Fibroblast of pulmonary artery (primary cell): ENCODE data around the gene PPM1F.
"Not testable (repeated sequence)": the region's sequence is repeated elsewhere in the genome, so short reads cannot be mapped to it uniquely, and the experiment has no call there.

Experiments
- DNase-seq: peaks from one replicate; pipeline ENCODE4 v3.0.0-alpha.2; 2010; ENCODE audit warnings: low read depth
- H3K4me3 ChIP-seq: replicated peaks from 2 replicates; pipeline ENCODE4 v1.5.1; 2011; ENCODE audit warnings: low read depth, mild to moderate bottlenecking, control low read depth, low read length, moderate library complexity
- CTCF ChIP-seq: IDR thresholded peaks from 2 replicates; pipeline ENCODE4 v1.5.1; 2011; ENCODE audit warnings: mild to moderate bottlenecking, control low read depth, low read length, inconsistent platforms; ENCODE audit errors: missing control alignments

PPM1F gene

GRCh38 chr22:21909871-21910270 is 42.8 kb downstream of the PPM1F start:
- no peak for DNase-seq
- no peak for TF ChIP-seq CTCF
- no peak overlapping the region for H3K4me3 ChIP-seq

GRCh38 chr22:21907638-21908522 is 44.8 kb downstream of the PPM1F start:
- no peak overlapping the region for H3K4me3 ChIP-seq
- no peak for DNase-seq

GRCh38 chr22:21905234-21905633 is 47.4 kb downstream of the PPM1F start:
- DNase-seq, result not testable (repeated sequence)

More at GRCh38 chr22:21907638-21908522, 44.8 kb downstream of the PPM1F start:
- TF ChIP-seq CTCF, result no peak

GRCh38 chr22:21904250-21904789 is 48.3 kb downstream of the PPM1F start:
- DNase-seq, result no peak
- H3K4me3 ChIP-seq, result no peak overlapping the region
- no peak for TF ChIP-seq CTCF

More at GRCh38 chr22:21905234-21905633, 47.4 kb downstream of the PPM1F start:
- H3K4me3 ChIP-seq, result not testable (repeated sequence)

GRCh38 chr22:21903283-21903682 is 49.4 kb downstream of the PPM1F start:
- no peak for TF ChIP-seq CTCF
- DNase-seq, result no peak
- H3K4me3 ChIP-seq, result no peak overlapping the region

GRCh38 chr22:21902296-21903087 is 50.2 kb downstream of the PPM1F start:
- no peak overlapping the region for H3K4me3 ChIP-seq
- no peak for DNase-seq
- TF ChIP-seq CTCF, result no peak

GRCh38 chr22:21898354-21898896 is 54.2 kb downstream of the PPM1F start:
- no peak overlapping the region for H3K4me3 ChIP-seq
- DNase-seq, result no peak
- no peak for TF ChIP-seq CTCF
